ENCODE data around the gene PKD1.

The PKD1 gene

DNA sequence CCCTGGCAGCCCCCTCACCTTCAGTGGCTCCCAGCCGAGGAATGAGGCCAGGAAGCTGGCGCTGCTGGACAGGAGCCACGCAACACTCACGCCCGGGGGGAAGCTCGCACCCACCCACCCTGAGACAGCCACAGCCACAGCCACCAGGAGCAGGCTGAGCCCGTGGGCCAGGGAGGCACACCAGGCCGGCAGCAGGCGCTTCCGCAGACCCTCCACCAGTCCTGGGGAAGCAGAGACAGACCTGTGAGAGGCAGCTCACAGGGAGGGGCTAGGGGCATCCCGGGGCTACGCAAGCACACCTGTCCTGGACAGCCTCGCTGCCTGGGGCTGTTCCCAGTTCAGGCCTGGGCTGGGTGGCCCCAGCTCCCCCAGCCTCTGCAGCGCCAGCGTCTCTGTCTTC lies 41.9 kb downstream of the PKD1 start:
- DNase-seq (ENCODE audit: extremely low spot score, insufficient read length, low read depth): no peak
- no peak for FAIRE-seq

DNA sequence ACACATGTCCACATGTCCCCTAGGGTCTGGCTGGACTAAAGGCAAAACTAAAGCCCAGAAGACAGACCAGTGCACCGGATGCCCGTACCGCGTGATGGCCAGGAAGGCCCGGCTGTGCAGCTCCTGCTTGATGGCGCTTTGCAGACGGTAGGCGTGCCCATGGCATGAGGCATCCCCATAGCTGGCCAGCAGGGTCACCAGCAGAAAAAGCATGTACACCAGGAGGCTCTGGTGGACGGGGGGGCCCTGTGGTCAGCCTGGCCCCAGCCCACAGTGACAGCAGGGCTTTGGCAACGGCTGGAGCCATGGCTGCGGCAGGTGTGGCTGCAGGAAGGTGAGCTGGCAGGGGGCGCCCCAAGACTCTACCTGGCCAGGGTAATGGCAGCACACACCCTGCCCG lies 42.8 kb downstream of the PKD1 start:
- DNase-seq (ENCODE audit: extremely low spot score, insufficient read length, low read depth) (no peak), FAIRE-seq (no peak)

DNA sequence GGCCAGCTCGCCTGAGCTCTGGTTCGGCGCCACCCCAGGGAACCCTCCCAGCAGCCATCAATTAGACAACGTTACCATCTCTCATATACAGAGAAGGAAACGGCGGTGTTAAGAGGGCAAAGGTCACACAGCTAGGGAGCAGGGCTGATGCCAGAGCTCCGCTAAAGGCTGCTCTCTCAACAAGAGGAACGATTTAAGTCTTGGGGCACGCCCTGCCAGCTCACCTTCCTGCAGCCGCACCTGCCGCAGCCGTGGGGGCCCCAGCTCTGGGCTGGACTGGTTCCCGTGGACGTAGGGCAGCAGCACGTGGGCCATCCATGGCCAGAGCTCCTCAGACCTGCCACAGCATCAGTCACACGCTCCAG lies 43.5 kb downstream of the PKD1 start:
- no peak for FAIRE-seq

DNA sequence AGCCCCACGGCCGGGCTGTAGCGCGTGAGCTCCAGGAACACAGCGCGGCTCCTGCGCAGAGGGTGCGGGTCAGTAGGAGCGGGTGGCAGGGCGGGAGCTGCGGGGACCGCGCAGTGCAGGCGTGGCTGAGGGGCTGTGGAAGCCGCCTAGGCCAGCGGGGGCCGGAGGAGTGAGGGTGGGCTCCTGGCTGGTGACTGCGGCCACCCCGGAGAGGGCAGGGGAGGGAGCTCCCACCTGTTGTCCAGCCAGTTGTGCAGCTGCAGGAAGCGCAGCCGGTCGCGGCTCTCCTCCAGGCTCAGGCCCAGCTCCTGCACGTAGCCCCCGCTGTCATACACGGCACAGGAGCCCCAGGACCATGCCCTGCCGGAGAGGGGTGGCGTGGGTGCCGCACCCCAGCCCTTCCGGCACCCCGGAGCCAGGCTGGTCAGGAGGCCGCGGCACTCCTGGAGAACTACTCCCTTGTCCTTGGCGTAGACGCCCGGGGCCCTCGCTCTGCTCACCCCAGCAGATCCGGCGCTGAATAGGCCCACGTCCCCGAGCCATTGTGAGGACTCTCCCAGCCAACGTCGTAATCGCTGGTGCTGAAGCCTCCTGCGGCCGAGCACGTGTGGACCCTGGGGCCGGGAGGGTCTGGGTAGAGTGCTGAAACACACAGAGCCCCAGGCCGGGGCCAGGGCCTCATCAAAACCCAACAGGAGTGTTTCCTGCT lies 44.0 kb downstream of the PKD1 start:
- DNase-seq (ENCODE audit: extremely low spot score, insufficient read length, low read depth) (no peak), FAIRE-seq (no peak)

More for the DNA sequence above, 43.5 kb downstream of the PKD1 start:
- no peak for DNase-seq (ENCODE audit: extremely low spot score, insufficient read length, low read depth)

DNA sequence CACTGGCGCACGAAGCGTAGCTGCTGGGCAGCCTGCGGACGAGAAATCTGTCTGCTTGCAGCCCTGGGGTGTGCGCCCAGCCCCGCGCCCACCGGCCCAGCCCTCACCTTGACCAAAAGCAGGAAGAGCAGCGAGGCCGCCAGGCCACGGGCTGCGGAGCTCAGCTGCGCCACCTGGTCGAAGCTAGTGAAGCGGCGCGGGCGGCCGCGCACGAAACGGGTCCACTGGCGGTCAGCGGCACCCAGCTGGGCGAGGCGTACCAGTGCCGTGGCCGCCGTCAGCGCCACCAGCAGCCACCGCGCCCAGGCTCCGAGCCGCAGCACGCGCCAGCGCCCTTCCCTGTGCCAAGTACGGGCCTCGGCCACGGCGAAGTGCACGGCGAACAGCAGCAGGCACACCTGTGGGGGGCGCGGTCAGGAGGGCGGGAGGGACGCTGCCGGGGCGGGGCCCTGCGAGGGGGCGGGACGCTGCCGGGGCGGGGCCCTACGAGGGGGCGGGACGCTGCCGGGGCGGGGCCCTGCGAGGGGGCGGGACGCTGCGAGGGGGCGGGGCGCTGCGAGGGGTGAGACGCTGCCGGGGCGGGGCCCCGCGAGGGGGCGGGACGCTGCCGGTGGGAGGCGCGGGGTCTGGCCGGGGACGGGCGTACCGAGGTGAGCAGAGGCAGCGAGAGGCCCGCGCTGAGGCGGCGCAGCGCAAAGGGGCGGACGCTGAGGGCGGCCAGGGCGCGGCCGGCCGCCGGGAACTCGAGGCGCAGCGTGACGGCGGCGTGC lies 44.7 kb downstream of the PKD1 start:
- no peak for FAIRE-seq
- no peak for DNase-seq (ENCODE audit: extremely low spot score, insufficient read length, low read depth)

DNA sequence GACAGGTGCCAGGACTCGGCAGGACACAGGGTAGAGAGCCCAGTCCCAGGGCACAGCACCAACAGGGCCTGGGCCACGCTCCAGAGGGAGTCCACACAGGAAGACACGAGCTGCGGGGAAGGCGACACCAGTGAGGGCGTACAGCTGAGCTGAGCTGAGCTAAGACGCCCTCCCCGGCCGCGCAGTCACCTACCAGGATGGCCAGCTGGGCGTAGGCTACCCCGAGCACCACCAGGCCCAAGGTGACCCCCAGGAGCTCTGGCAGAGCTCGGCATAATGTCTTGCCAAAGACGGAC lies 45.3 kb downstream of the PKD1 start:
- FAIRE-seq (no peak), DNase-seq (ENCODE audit: extremely low spot score, insufficient read length, low read depth) (no peak)

DNA sequence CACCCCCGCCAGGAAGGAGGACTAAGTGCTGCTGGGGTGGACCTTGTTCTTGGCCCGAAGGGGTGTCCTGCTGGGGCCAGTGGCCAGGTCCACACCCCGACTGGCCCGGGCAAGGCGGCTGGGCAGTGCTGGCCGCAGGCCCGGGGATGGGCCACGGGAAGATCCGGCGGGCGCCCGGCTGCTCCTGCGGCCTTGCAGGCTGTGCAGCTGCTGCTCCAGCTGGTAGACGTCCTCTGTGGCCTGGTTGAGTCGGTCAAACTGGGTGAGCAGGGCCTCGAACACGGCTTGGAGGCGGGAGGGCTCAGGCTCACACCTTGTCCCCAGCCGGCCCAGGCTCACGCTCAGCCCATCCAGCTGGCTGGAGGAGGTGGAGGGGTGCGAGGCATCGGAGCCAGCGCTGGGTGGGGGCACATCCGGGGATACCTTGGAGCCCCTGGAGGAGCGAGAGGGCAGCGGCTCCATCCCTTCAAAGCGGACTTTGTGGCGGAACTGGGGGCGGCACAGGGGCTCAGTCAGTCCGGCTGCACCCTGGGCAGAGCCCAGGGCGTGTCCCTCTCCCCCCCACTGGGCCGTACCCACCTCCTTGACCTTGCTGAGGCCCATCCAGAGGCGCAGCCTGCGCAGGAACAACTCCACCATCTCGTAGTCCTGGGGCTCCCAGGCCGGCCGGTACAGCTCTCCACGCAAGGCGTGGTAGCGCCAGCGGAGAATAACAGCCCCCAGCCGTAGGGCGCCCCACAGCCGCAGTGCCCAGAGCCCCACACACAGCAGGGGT lies 45.8 kb downstream of the PKD1 start:
- no peak for FAIRE-seq
- no peak for DNase-seq (ENCODE audit: extremely low spot score, insufficient read length, low read depth)

DNA sequence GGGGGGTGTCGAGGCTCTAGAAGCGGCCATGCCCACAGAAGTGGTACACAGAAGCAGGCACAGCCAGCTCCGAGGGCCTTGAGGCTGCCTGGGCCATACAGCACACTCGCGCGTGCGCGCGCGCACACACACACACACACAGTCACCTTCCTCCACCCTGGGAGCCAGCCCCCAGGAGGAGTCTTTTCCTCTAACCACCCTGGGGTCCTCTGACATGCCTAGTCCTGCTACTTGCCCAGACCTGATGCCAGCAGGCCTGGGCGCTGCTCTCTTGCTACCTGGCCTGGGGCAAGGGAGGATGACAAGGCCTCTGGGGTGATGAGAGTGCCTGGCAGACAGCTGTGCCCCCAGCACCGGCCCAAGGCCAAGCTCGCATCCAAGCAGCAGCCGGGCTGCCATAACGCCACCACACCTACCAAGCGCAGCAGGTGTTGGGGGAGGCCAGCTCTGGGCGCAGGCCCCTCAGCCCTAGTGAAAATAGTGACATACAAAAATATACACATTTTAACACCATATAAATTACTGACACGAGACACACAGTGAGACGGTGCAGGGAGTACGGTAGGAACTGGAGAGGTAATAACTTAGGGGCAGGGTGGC lies 46.8 kb downstream of the PKD1 start:
- FAIRE-seq (no peak), DNase-seq (ENCODE audit: extremely low spot score, insufficient read length, low read depth) (no peak)

DNA sequence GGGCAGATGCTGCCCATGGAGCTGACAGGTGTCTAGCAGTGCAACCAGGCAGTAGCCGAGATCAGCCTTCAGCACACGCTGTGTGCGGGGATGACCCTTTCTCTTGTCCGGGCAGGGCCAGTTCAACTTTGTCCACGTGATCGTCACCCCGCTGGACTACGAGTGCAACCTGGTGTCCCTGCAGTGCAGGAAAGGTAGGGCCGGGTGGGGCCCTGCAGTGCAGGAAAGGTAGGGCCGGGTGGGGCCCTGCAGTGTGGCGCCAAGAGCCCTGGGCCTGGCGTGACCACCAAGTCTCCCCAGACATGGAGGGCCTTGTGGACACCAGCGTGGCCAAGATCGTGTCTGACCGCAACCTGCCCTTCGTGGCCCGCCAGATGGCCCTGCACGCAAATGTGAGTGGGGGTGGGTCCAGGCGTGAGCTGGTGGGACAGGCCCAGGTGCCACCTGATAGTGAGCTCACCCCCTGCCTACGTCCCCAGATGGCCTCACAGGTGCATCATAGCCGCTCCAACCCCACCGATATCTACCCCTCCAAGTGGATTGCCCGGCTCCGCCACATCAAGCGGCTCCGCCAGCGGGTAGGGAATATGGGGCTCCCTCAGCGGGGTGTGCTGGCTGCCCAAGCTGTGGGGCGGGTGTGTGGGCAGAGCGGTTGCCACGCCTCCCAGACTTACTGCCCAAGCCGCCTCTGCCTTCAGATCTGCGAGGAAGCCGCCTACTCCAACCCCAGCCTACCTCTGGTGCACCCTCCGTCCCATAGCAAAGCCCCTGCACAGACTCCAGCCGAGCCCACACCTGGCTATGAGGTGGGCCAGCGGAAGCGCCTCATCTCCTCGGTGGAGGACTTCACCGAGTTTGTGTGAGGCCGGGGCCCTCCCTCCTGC lies 47.7 kb downstream of the PKD1 start:
- DNase-seq (ENCODE audit: extremely low spot score, insufficient read length, low read depth) (no peak), FAIRE-seq (no peak)

DNA sequence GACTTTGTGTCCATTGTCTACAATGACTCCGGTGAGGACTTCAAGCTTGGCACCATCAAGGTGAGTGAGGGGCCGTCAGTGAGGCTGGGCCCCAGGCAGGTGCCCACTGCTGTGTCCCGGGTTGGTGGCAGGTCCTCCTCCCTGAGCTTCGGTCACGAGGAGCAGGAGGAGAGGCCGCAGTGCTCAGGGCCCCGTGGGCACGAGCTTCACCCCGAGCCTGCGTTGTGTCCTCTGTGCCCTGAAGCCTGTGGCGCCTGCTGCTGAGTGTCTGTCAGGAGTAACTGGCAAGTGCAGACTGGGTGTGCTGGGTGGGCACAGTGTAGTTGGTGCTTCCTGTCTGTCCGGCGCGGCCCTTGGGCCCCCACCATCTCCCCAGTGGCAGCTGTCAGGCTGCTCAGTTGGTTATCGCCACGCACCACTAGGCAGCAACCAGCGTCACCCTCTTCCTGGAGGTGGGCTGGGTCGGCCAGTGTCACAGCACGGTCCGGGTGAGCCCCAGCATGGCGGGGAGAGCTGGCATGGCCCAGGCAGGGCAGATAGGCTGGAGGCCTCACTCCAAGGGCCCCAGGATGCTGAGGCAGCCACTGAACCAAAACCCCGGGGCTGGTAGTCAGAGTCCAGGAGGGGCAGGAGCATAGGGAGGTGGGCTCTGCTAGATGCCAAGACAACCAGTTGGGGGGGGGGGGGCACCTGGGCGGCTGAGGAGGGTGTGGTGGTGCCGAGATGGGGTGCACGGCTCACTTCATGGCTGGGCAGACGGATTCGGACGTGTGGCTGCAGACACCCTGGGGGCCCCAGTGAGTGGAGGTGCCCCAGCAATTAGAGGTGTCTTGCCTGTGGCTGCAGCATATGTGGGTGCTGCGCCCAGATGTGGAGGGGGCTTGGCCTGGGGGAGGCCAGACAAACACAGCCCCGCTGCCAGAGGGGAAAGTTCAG lies 48.6 kb downstream of the PKD1 start:
- DNase-seq (ENCODE audit: extremely low spot score, insufficient read length, low read depth) (no peak), FAIRE-seq (no peak)

DNA sequence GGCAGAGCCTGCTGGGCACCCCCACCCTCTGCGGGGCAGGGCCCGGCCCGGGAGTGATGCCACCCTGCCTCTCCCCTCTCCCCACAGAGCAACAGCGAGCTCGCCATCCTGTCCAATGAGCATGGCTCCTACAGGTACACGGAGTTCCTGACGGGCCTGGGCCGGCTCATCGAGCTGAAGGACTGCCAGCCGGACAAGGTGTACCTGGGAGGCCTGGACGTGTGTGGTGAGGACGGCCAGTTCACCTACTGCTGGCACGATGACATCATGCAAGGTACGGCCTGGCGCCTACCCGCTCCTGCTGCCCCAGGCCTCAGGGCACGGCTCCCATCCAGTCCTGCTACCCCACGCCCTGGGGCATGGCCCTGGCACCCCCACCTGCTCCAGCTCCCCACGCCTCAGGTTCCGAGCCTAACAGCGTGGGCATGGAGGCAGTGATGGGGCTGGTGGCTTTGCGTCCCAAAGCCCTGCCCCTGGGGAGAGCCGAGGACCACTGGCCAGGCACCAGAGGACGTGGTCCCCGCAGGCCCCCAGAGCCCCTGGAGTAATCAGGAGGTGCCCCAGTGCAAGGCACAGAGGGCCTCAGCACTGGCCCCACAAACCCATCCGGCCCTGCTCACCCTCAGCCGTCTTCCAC lies 49.5 kb downstream of the PKD1 start:
- FAIRE-seq: no peak

DNA sequence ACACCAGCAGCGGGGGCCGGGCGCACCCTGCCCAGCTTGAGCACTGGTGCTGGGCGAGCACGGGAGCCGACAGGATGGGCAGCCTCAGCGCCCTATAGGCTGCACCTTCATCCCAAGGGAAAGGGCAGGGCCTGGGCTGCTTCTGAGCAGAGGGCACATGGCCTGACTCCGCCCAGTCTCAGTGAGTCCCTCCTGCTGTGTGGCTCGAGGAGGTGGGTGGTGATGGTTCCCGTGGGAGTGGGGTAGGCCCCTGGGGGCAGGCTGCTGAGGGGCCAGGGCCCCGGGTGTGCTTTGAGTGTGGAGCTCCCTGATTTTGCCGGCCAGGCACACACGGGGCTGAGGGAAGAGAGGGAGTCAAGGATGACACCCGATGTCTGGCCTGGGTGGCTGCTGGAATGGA lies 50.0 kb downstream of the PKD1 start:
- FAIRE-seq (no peak), DNase-seq (ENCODE audit: extremely low spot score, insufficient read length, low read depth) (no peak)

More for the DNA sequence above, 49.5 kb downstream of the PKD1 start:
- DNase-seq (ENCODE audit: extremely low spot score, insufficient read length, low read depth): no peak

DNA sequence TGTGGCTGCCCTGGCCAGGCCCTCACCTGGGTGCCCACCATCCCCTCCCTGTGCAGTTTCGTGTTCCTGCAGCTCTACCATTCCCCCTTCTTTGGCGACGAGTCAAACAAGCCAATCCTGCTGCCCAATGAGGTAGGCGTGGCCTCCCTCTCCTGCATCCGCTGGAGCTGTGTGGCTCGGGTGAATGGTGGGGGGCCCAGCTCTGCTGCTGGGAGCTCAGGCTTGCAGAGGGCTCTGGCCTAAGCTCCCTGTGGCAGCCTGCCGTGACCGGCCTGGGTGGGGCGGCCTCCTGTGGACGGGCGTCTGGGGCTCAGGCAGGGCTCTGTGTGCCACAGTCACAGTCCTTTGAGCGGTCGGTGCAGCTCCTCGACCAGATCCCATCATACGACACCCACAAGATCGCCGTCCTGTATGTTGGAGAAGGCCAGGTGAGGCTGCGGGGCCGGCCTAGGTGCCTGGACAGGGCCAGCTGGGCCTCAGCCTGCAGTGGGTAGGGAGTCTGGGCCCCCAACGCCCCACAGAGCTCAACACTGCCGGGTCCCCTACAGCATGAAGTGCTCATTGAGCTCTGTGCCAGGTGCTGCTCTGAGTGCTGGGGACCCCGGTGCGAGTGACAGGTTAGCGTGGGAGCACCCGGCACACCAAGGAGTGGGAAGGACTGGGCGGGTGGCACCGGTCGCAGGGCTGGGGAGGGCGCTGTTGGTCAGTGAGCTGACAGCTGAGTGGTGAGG lies 50.6 kb downstream of the PKD1 start:
- no peak for DNase-seq (ENCODE audit: extremely low spot score, insufficient read length, low read depth)
- FAIRE-seq: no peak

DNA sequence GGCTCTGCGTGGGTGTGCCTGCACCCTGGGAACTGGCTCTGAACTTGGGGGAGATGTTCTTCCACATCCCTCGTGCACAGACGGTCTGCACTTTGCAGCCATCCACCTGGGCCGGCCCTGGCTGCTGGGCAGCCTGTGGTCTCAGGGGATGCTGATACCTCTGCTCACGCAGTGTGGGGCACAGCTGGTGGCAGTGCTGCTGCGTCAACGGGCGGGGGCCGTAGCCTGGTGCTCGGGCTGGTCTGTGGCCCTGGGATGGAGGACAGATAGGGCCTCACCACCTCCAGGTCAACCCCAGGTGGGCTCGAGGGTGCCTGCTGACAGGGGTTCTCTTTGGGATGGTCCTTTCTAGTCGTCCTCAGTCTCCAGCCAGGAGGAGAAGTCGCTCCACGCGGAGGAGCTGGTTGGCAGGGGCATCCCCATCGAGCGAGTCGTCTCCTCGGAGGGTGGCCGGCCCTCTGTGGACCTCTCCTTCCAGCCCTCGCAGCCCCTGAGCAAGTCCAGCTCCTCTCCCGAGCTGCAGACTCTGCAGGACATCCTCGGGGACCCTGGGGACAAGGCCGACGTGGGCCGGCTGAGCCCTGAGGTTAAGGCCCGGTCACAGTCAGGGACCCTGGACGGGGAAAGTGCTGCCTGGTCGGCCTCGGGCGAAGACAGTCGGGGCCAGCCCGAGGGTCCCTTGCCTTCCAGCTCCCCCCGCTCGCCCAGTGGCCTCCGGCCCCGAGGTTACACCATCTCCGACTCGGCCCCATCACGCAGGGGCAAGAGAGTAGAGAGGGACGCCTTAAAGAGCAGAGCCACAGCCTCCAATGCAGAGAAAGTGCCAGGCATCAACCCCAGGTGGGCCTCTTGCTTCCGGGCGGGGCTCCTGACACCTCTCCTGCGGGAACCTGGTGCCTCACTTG lies 51.6 kb downstream of the PKD1 start:
- no peak for DNase-seq (ENCODE audit: extremely low spot score, insufficient read length, low read depth)
- FAIRE-seq: no peak

DNA sequence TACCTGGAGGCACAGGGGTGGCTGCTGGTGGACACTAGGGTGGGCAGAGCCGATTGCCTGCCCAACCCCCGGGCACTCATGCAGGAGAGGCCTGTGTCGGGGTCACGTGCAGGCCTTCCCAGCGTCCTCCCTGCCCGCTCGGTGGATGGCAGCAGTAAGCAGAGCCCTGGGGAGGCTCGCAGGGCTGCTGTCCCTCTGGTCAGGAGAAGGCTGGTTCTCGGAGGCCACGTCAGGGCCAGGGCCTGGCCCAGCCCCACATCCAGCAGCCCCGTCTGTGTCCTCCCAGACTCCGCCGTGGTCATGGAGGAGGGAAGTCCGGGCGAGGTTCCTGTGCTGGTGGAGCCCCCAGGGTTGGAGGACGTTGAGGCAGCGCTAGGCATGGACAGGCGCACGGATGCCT lies 52.3 kb downstream of the PKD1 start:
- FAIRE-seq: no peak
- no peak for DNase-seq (ENCODE audit: extremely low spot score, insufficient read length, low read depth)

DNA sequence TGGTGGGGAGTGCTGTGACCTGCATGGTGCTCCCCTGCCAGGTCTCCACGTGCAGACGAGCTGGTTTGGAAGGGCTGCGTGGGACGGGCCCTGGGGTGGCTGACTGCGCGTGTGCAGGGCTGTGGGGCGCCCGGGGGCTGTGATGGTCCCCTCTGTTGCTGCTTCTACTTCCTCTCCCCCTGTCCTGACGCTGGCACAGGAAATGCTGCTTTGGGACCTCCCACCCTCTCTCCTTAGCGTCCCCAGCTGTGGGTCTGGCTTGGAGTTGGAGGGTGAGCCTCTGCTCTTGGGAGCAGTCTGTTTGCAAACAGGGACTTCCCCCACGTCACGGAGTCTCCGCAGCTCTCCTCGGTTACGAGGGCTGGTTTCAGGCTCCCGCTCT lies 52.7 kb downstream of the PKD1 start:
- FAIRE-seq: no peak
- no peak for DNase-seq (ENCODE audit: extremely low spot score, insufficient read length, low read depth)

Data from GM18507 (cell line).